H9 (cell line): ENCODE results near the gene GPD2. TPM values are rescaled to one million over a fixed set of nuclear protein-coding genes. Genes with fewer than 3 reads are reported as not detected.

Experiments
- DNase-seq: peaks from one replicate; pipeline ENCODE4 v3.0.0-alpha.2; 2017
- H2AFZ ChIP-seq: one replicate; pipeline ENCODE4 v1.6.1; 2013; ENCODE audit warnings: mild to moderate bottlenecking, low read length, control low read depth, moderate library complexity
- H2AK5ac ChIP-seq: 2 replicates; pipeline ENCODE4 v1.6.1; 2013; ENCODE audit warnings: low read length, control low read depth, mixed read lengths; ENCODE audit not compliant: insufficient read length
- H2BK120ac ChIP-seq: one replicate; pipeline ENCODE4 v1.6.1; 2013; ENCODE audit warnings: low read depth, mild to moderate bottlenecking, low read length, control low read depth, inconsistent platforms; ENCODE audit not compliant: poor library complexity, severe bottlenecking
- H2BK12ac ChIP-seq: 2 replicates; pipeline ENCODE4 v1.6.1; 2013; ENCODE audit warnings: low read length, control low read depth, mixed read lengths, low read depth; ENCODE audit not compliant: insufficient read length
- H2BK15ac ChIP-seq: 2 replicates; pipeline ENCODE4 v1.6.1; 2013; ENCODE audit warnings: low read depth, low read length, control low read depth
- H2BK20ac ChIP-seq: one replicate; pipeline ENCODE4 v1.6.1; 2013; ENCODE audit warnings: low read depth, mild to moderate bottlenecking, low read length, control low read depth, inconsistent platforms; ENCODE audit not compliant: poor library complexity, severe bottlenecking
- H2BK5ac ChIP-seq: 2 replicates; pipeline ENCODE4 v1.6.1; 2013; ENCODE audit warnings: low read length, control low read depth, mixed read lengths; ENCODE audit not compliant: insufficient read length
- H3K14ac ChIP-seq: 2 replicates; pipeline ENCODE4 v1.6.1; 2013; ENCODE audit warnings: low read length, control low read depth; ENCODE audit not compliant: insufficient read depth
- H3K18ac ChIP-seq: 2 replicates; pipeline ENCODE4 v1.6.1; 2013; ENCODE audit warnings: low read depth, mild to moderate bottlenecking, mixed read lengths, low read length, control low read depth; ENCODE audit not compliant: insufficient read length
- H3K23ac ChIP-seq: 2 replicates; pipeline ENCODE4 v1.6.1; 2013; ENCODE audit warnings: low read length, control low read depth, mixed read lengths, low read depth; ENCODE audit not compliant: insufficient read length
- H3K23me2 ChIP-seq: 2 replicates; pipeline ENCODE4 v1.6.1; 2013; ENCODE audit warnings: low read depth, mild to moderate bottlenecking, mixed read lengths, low read length, control low read depth; ENCODE audit not compliant: insufficient read length, poor library complexity, severe bottlenecking
- H3K27ac ChIP-seq: 2 replicates; pipeline ENCODE4 v1.5.1; 2013; ENCODE audit warnings: low read length, control low read depth, mixed read lengths, low read depth; ENCODE audit not compliant: insufficient read length
- H3K27me3 ChIP-seq: 2 replicates; pipeline ENCODE4 v1.6.1; 2013; ENCODE audit warnings: low read length, control low read depth, inconsistent platforms; ENCODE audit not compliant: insufficient read depth
- H3K4ac ChIP-seq: 2 replicates; pipeline ENCODE4 v1.6.1; 2013; ENCODE audit warnings: low read depth, mild to moderate bottlenecking, control low read depth, inconsistent platforms, low read length, moderate library complexity
- H3K4me1 ChIP-seq: 2 replicates; pipeline ENCODE4 v1.6.1; 2013; ENCODE audit warnings: low read length, control low read depth, inconsistent platforms; ENCODE audit not compliant: insufficient read depth
- H3K4me2 ChIP-seq: 2 replicates; pipeline ENCODE4 v1.6.1; 2013; ENCODE audit warnings: low read length, control low read depth, mixed read lengths; ENCODE audit not compliant: insufficient read length, insufficient read depth
- H3K56ac ChIP-seq: 2 replicates; pipeline ENCODE4 v1.6.1; 2013; ENCODE audit warnings: low read depth, mild to moderate bottlenecking, mixed read lengths, low read length, control low read depth; ENCODE audit not compliant: insufficient read length
- H3K79me1 ChIP-seq: 2 replicates; pipeline ENCODE4 v1.6.1; 2013; ENCODE audit warnings: low read depth, mild to moderate bottlenecking, moderate library complexity, low read length, control low read depth, inconsistent platforms; ENCODE audit not compliant: insufficient read depth, poor library complexity, severe bottlenecking
- H3K79me2 ChIP-seq: 2 replicates; pipeline ENCODE4 v1.6.1; 2013; ENCODE audit warnings: low read length, control low read depth, inconsistent platforms; ENCODE audit not compliant: insufficient read depth
- H3K9ac ChIP-seq: 2 replicates; pipeline ENCODE4 v1.6.1; 2013; ENCODE audit warnings: low read length, control low read depth, mixed read lengths; ENCODE audit not compliant: insufficient read length; ENCODE audit errors: extremely low read depth
- H3K9me3 ChIP-seq: one replicate; pipeline ENCODE4 v1.6.1; 2013; ENCODE audit warnings: low read depth, low read length, inconsistent platforms; ENCODE audit not compliant: control insufficient read depth
- H3T11ph ChIP-seq: one replicate; pipeline ENCODE4 v1.6.1; 2013; ENCODE audit warnings: mild to moderate bottlenecking, low read length, control low read depth, inconsistent platforms
- H4K20me1 ChIP-seq: one replicate; pipeline ENCODE4 v1.6.1; 2013; ENCODE audit not compliant: control insufficient read depth, insufficient read length, insufficient read depth
- H4K5ac ChIP-seq: 2 replicates; pipeline ENCODE4 v1.6.1; 2013; ENCODE audit warnings: low read depth, mild to moderate bottlenecking, mixed read lengths, low read length, control low read depth; ENCODE audit not compliant: insufficient read length
- H4K8ac ChIP-seq: replicated peaks from 2 replicates; pipeline ENCODE4 v1.6.1; 2013; ENCODE audit warnings: low read length, control low read depth, mixed read lengths, low read depth; ENCODE audit not compliant: insufficient read length
- H4K91ac ChIP-seq: 2 replicates; pipeline ENCODE4 v1.6.1; 2013; ENCODE audit warnings: low read depth, mild to moderate bottlenecking, moderate library complexity, mixed read lengths, low read length, control low read depth; ENCODE audit not compliant: insufficient read length
- H3K27ac Mint-ChIP-seq, 3 experiments: 2 replicates in 2 of 3; 3 replicates in 1 of 3; pipeline ENCODE4 v1.8.0; 2020 to 2021; ENCODE audit warnings: mixed read lengths in 3 of 3, mild to moderate bottlenecking in 1 of 3, moderate library complexity in 1 of 3
- H3K27me3 Mint-ChIP-seq: 2 replicates; pipeline ENCODE4 v1.8.0; 2021; ENCODE audit warnings: low read depth, mild to moderate bottlenecking, moderate library complexity, mixed read lengths
- H3K36me3 Mint-ChIP-seq, 3 experiments: 2 replicates in 2 of 3; 3 replicates in 1 of 3; pipeline ENCODE4 v1.8.0; 2020 to 2021; ENCODE audit warnings: low read depth in 3 of 3, mixed read lengths in 3 of 3; ENCODE audit not compliant: insufficient read depth in 1 of 3
- H3K4me1 Mint-ChIP-seq, 2 experiments: 2 replicates each; pipeline ENCODE4 v1.8.0; 2020; ENCODE audit warnings: mixed read lengths in 2 of 2
- H3K4me3 Mint-ChIP-seq, 2 experiments: 2 replicates in 1 of 2; 3 replicates in 1 of 2; pipeline ENCODE4 v1.8.0; 2020 to 2021; ENCODE audit warnings: mild to moderate bottlenecking in 2 of 2, mixed read lengths in 2 of 2, moderate library complexity in 1 of 2
- H3K9me3 Mint-ChIP-seq, 2 experiments: 2 replicates in 1 of 2; 3 replicates in 1 of 2; pipeline ENCODE4 v1.8.0; 2020; ENCODE audit warnings: mild to moderate bottlenecking in 2 of 2, mixed read lengths in 2 of 2, moderate library complexity in 1 of 2
- CTCF ChIP-seq: fragments of 200-600 bp; sonication (generic); conservative IDR thresholded peaks from 3 replicates; pipeline ENCODE4 v1.8.0; 2021; ENCODE audit warnings: antibody characterized with exemption, mild to moderate bottlenecking
- WGBS: extraction: QIAGEN DNeasy Blood & Tissue Kit; methylation state at CpG from one replicate; pipeline ENCODE4 v1.1.7; 2013; ENCODE audit warnings: missing lambda C conversion rate, low lambda C conversion rate, mixed read lengths; ENCODE audit not compliant: insufficient read length; ENCODE audit errors: extremely low coverage; 5-methylcytosine and 5-hydroxymethylcytosine counted together
- total RNA-seq: library from RNA; stranded (reverse); gene quantifications from 2 replicates; pipeline ENCODE4 v1.2.1, GENCODE V29; 2021

The GPD2 gene
- total RNA-seq, 1 experiment from 2014 or later, result 46.0 TPM

- no peaks in the 10 kb centered on the region for H3K27me3 Mint-ChIP-seq
- H3T11ph ChIP-seq, result no peak overlapping the region
- H3K4me1 ChIP-seq, result 0 out of 2 replicates have a peak, but pooled peaks cover 5% of the 10 kb centered on the region
- WGBS, result no CpG with 5 or more reads among the region's 15 CpGs
- H3K79me1 ChIP-seq, result no peaks in the 10 kb centered on the region
- no peaks in the 10 kb centered on the region for H3K27me3 ChIP-seq
- H2BK20ac ChIP-seq, result no peak overlapping the region
- no peak for TF ChIP-seq CTCF
- H3K4me1 Mint-ChIP-seq, result peaks cover 35 to 38% of the 10 kb centered on the region in 2 experiments
- no peak overlapping the region for H3K4ac ChIP-seq
- peaks cover 4 to 9% (median 7%) of the 10 kb centered on the region in 3 experiments; a peak in 5 of 7 replicates for H3K36me3 Mint-ChIP-seq
- H3K14ac ChIP-seq, result peak overlapping the region; percentile 64; the same call in 1 of the 2 replicates
- peak overlapping the region; percentile 77 to 93 for H3K4me3 Mint-ChIP-seq
- H4K91ac ChIP-seq, result no peak overlapping the region
- no peak overlapping the region for H2BK120ac ChIP-seq
- H3K23me2 ChIP-seq, result peaks cover 7% of the 10 kb centered on the region
- H2BK12ac ChIP-seq, result no peak overlapping the region
- no peak overlapping the region for H2AFZ ChIP-seq
- H3K23ac ChIP-seq, result no peak overlapping the region
- no peak overlapping the region for H2BK15ac ChIP-seq
- H4K8ac ChIP-seq, result no peak overlapping the region
- H3K4me2 ChIP-seq, result peak overlapping the region; percentile 71
- H3K9me3 ChIP-seq, result no peaks in the 10 kb centered on the region
- H4K20me1 ChIP-seq, result no peaks in the 10 kb centered on the region
- H3K9me3 Mint-ChIP-seq, result no peaks in the 10 kb centered on the region; a peak in 1 of 5 replicates
- H2BK5ac ChIP-seq, result no peak overlapping the region
- peak overlapping the region; percentile 47 for H3K18ac ChIP-seq
- no peak for DNase-seq
- H3K27ac ChIP-seq, result no peak overlapping the region
- H2AK5ac ChIP-seq, result no peak overlapping the region
- H4K5ac ChIP-seq, result no peak overlapping the region
- peaks cover 7% of the 10 kb centered on the region; the same call in 1 of the 2 replicates for H3K79me2 ChIP-seq
- no peak overlapping the region for H3K56ac ChIP-seq
- H3K27ac Mint-ChIP-seq, result peak overlapping the region; percentile 73 to 96 (median 74)
- H3K9ac ChIP-seq, result peak overlapping the region; percentile 32
Measured at GRCh38 chr2:156436497-156437085, 412 bp downstream of the GPD2 start.
